Thyroid gland (tissue), 4 donors: ENCODE results near the gene VAV3.

ENCODE experiments used
- POLR2A ChIP-seq, 2 donors: fragments of 450-650 bp; IDR thresholded peaks; one replicate each; pipeline ENCODE4 v1.6.1; 2017; ENCODE audit warnings: antibody characterized with exemption in 2 of 2, mild to moderate bottlenecking in 2 of 2, moderate library complexity in 1 of 2
- TF ChIP-seq, protein P1 (sequence below), 6 experiments: fragments of 200-600 bp in 3 of 6; fragments of 450-650 bp in 3 of 6; sonication (generic) in 3 of 6; IDR thresholded peaks; one replicate each; pipeline ENCODE4 v1.5.1; 2016 to 2019; ENCODE audit warnings: antibody characterized with exemption in 6 of 6, mild to moderate bottlenecking in 2 of 6, inconsistent platforms in 1 of 6, moderate library complexity in 1 of 6

GRCh38 chr1:107900090-107900945 is 64.7 kb downstream of the VAV3 start:
- TF ChIP-seq, protein P1, sequence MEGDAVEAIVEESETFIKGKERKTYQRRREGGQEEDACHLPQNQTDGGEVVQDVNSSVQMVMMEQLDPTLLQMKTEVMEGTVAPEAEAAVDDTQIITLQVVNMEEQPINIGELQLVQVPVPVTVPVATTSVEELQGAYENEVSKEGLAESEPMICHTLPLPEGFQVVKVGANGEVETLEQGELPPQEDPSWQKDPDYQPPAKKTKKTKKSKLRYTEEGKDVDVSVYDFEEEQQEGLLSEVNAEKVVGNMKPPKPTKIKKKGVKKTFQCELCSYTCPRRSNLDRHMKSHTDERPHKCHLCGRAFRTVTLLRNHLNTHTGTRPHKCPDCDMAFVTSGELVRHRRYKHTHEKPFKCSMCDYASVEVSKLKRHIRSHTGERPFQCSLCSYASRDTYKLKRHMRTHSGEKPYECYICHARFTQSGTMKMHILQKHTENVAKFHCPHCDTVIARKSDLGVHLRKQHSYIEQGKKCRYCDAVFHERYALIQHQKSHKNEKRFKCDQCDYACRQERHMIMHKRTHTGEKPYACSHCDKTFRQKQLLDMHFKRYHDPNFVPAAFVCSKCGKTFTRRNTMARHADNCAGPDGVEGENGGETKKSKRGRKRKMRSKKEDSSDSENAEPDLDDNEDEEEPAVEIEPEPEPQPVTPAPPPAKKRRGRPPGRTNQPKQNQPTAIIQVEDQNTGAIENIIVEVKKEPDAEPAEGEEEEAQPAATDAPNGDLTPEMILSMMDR (IDR thresholded peaks at IDR 0.05): no peak
- no peak for TF ChIP-seq POLR2A (IDR thresholded peaks at IDR 0.05)
